ENCODE measurements around the gene FSCN2. TPM values are rescaled to one million over a fixed set of nuclear protein-coding genes. Genes with fewer than 3 reads are reported as not detected.

The FSCN2 gene
- total RNA-seq, 2 experiments from 2014 or later, result 0.21 to 0.50 TPM

DNA sequence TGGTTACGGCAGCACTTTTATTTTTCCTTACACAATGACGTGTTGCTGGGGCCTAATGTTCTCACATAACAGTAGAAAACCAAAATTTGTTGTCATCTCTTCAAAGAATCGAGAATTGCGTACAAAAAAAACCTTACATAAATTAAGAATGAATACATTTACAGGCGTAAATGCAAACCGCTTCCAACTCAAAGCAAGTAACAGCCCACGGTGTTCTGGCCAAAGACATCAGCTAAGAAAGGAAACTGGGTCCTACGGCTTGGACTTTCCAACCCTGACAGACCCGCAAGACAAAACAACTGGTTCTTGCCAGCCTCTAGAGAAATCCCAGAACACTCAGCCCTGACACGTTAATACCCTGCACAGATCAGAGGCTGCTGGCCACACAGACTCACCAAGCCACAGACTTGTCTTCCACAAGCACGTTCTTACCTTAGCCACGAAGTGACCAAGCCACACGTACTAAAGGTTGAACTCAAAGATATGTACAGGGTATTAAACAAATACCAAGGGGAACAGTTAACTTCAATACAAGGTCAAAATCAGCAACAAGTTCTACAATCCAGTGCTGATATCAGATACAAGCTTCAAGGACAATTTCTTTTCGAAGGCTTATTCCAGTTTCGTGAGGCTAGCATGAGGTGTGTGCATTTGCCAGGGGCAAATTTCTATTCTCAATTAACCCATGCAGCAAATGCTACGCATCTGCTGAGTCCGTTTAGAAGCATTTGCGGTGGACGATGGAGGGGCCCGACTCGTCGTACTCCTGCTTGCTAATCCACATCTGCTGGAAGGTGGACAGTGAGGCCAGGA, 18.0 kb upstream of the FSCN2 start:
- POLR2A ChIA-PET, result interaction anchor here (1.1 to 1.3 kb wide), 2 partner anchors 9 to 25 kb away, joined by 3 to 4 read pairs; no protein-coding TSS in a partner anchor
- CTCF ChIA-PET, result interaction anchor here (0.8 kb wide), 1 partner anchor 9 kb away, joined by 3 read pairs; no protein-coding TSS in a partner anchor

GRCh38 chr17:81510785-81511553, 17.2 kb upstream of the FSCN2 start:
- ChIA-PET CTCF (interaction anchor here (0.8 to 1.3 kb wide), 2 partner anchors 8 to 42 kb away, joined by 3 read pairs; no protein-coding TSS in a partner anchor), POLR2A (interaction anchor here (0.9 to 1.3 kb wide), 2 partner anchors 8 to 22 kb away, joined by 3 read pairs; no protein-coding TSS in a partner anchor)

DNA sequence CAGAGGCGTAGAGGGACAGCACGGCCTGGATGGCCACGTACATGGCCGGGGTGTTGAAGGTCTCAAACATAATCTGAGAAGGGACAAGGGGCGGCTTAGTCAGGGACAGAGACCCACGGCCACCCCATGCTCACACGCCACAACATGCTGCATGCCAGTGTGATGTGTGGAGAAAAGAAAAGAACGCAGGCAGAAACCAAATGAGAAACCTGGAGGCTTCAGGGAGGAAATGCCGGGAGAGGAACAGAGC, 16.7 kb upstream of the FSCN2 start:
- CTCF ChIA-PET, result interaction anchor here (1.1 to 1.3 kb wide), 2 partner anchors 41 to 154 kb away, joined by 3 read pairs; no protein-coding TSS in a partner anchor
- POLR2A ChIA-PET, result interaction anchor here (0.9 to 1.3 kb wide), 3 partner anchors 8 to 118 kb away, joined by 3 read pairs; no protein-coding TSS in a partner anchor

DNA sequence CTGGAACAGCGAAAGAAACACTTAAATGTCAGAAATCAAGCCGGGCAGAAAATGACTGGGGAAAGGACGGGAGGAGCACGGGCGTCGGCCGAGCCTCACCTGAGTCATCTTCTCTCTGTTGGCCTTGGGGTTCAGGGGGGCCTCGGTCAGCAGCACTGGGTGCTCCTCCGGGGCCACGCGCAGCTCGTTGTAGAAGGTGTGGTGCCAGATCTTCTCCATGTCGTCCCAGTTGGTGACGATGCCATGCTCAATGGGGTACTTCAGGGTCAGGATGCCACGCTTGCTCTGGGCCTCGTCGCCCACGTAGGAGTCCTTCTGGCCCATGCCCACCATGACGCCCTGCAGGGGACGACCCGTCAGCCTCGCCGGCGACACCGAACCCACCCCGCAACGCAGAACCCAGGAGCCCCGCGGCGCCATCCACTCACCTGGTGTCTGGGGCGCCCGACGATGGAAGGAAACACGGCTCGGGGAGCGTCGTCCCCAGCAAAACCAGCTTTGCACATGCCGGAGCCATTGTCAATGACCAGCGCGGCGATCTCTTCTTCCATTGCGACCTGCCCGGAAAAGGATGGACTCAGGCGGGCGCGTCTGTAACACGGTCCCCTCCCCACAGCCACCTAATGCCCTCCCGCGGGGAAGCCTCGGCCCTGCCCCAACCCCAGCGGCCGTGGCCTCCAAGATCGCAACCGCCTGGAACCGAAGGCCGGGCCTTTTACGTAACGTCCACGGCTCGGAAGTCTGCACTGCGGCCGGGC, 16.2 kb upstream of the FSCN2 start:
- POLR2A ChIA-PET, result interaction anchor here (1.0 kb wide), 1 partner anchor 118 kb away, joined by 3 read pairs; no protein-coding TSS in a partner anchor
- CTCF ChIA-PET, result interaction anchor here (1.1 to 1.3 kb wide), 2 partner anchors 41 to 153 kb away, joined by 3 read pairs; no protein-coding TSS in a partner anchor

GRCh38 chr17:81512562-81513371, 15.4 kb upstream of the FSCN2 start, which contains the start of gene ACTG1:
Gene ACTG1, minus strand, starts transcription at chr17:81512799. Its CDS starts 445 bp downstream, at chr17:81512354.
- ChIA-PET CTCF (interaction anchor here (1.1 kb wide), 1 partner anchor 152 kb away, joined by 3 read pairs; no protein-coding TSS in a partner anchor), POLR2A (interaction anchor here (0.6 to 1.5 kb wide), 4 partner anchors 24 to 1255 kb away, joined by 3 to 4 read pairs (median 4); partner anchors contain the start of gene FAAP100)

GRCh38 chr17:81513372-81513752, 14.8 kb upstream of the FSCN2 start:
- CTCF ChIA-PET, result no interaction called here

DNA sequence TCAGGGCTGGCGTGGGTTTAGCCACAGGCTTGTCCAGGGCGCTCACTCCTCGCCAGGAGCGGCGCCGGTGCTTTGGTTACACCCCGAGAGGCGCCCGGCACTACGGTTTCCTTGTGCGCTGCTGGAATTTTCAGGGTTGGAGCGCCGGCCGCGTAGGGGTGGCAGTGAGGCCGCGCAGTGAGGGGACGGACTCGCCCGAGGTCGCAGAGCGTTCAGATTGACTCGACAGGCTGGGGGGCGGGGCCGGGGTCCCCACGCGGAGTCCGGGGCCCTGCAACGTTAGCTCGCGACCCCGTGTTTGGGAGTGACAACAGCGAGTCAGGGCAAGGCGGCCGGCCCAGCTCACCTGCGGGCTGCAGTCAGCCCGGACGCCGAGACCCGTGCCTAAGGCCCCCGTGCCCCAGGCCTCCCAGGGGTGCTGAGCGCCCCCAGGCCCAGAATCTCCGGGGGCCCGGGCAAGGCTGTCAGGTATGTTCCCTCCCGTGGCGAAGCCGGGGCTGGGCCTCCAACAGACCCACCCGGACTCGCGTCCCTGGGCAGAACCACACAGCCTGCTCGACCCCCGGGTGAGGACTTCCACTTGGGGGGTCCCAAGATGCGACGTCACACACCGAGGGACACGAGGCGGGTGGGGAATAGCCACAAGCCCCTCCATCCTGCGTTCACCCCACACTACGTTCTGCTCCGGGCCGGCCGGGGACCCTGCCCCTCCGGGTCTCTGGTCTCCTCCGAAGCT, 14.3 kb upstream of the FSCN2 start:
- CTCF ChIA-PET, result no interaction called here

More at GRCh38 chr17:81513372-81513752, 14.8 kb upstream of the FSCN2 start:
- POLR2A ChIA-PET, result interaction anchor here (0.6 to 1.5 kb wide), 3 partner anchors 23 to 1255 kb away, joined by 3 to 4 read pairs (median 4); partner anchors contain the start of gene FAAP100

GRCh38 chr17:81514489-81514738, 13.8 kb upstream of the FSCN2 start:
- ChIA-PET POLR2A (interaction anchor here (1.5 kb wide), 1 partner anchor 22 kb away, joined by 4 read pairs; no protein-coding TSS in a partner anchor), CTCF (no interaction called here)

More for the DNA sequence above, 14.3 kb upstream of the FSCN2 start:
- POLR2A ChIA-PET, result interaction anchor here (0.6 to 1.5 kb wide), 3 partner anchors 23 to 1256 kb away, joined by 3 to 4 read pairs (median 4); partner anchors contain the start of gene FAAP100

GRCh38 chr17:81514739-81515529, 13.2 kb upstream of the FSCN2 start:
- ChIA-PET CTCF (no interaction called here), POLR2A (interaction anchor here (0.7 to 1.5 kb wide), 3 partner anchors 23 to 38 kb away, joined by 3 to 7 read pairs (median 3); partner anchors contain the start of gene FAAP100)

DNA sequence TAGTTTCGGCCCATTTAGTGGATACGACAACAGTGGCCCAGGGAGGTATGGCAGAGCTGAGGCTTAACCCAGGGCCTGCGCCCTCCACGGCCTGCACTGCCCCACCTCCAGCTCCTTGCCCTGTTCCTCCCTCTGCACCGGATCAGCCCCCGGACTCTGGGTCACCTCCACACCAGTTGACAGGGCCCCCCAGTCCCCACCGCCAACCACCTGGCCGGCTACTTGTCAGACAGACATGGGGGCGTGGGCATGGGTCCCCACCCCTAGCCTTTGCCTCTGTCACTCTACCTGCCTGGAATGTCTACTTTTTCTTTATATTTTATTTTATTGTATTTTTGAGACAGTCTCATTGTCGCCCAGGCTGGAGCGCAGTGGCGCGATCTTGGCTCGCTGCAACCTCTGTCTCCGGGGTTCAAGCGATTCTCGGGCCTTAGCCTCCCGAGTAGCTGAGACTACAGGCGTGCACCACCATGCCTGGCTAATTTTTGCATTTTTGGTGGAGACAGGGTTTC, 12.6 kb upstream of the FSCN2 start:
- POLR2A ChIA-PET, result interaction anchor here (0.7 to 1.5 kb wide), 3 partner anchors 22 to 37 kb away, joined by 3 to 7 read pairs (median 3); partner anchors contain the start of gene FAAP100
- CTCF ChIA-PET, result no interaction called here

GRCh38 chr17:81516439-81516838, 11.7 kb upstream of the FSCN2 start:
- CTCF ChIA-PET, result no interaction called here

DNA sequence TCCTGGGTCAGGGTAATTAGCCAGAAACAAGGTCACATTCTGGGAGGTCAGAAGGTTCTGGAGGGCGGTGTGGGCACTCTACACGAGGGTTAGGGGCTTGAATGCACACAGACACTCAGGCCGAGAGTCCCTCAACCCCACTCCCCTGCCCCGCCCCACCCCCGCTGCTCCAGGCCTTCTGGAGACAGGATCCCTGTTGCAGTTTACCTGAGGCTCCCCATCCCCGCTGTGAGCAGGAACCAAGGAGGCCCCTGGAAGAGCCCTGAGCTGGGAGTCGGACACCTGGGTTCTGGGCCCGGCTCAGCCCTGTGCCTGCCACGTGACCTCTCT, 11.2 kb upstream of the FSCN2 start:
- ChIA-PET POLR2A (no interaction called here), CTCF (no interaction called here)

More at GRCh38 chr17:81516439-81516838, 11.7 kb upstream of the FSCN2 start:
- POLR2A ChIA-PET, result interaction anchor here (1.5 kb wide), 1 partner anchor 36 kb away, joined by 3 read pairs; the partner anchor contains the start of gene FAAP100

- ChIA-PET POLR2A (interaction anchor here (0.8 kb wide), 1 partner anchor 9 kb away, joined by 4 read pairs; no protein-coding TSS in a partner anchor), CTCF (interaction anchor here (1.5 kb wide), 1 partner anchor 33 kb away, joined by 6 read pairs; no protein-coding TSS in a partner anchor)
Measured at GRCh38 chr17:81517339-81518112, 10.7 kb upstream of the FSCN2 start.

DNA sequence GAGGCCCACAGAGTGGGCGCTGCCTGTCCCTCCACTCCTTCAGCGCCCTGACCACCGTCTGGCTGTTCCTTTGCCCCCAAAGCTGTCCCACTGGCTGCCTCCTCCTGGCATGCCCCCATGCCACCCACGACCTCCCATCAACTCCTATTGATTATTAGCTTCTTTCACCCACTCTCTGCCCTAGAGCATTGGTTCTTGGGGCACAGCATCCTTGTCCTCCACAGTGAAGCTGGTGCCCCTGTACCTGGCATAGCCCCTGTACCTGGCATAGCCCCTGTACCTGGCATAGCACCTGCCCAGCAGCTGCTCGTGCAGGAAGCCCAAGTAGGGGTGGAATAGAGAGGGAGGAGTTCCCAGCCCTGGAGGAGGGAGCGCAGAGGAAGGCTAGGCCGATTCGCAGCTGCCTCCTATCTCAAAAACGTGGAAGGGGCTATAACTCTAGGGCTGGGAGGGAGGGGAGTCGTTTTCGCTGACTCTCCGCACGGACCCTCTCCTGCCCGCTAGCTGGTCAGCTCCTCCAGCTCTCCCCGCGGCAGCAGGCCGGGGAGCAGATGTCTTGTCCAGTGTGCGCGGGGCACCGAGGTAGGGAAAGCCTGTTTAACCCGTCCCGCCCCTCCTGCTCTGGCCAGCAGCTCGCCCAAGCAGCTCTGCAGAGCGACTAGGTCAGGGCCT, 9.9 kb upstream of the FSCN2 start:
- POLR2A ChIA-PET, result interaction anchor here (0.5 to 1.0 kb wide), 6 partner anchors 7 to 223 kb away, joined by 3 to 8 read pairs (median 4); partner anchors contain the start of gene SLC38A10
- CTCF ChIA-PET, result interaction anchor here (1.0 to 1.5 kb wide), 5 partner anchors 8 to 37 kb away, joined by 3 to 6 read pairs (median 3); partner anchors contain the start of gene FAAP100

- ChIA-PET CTCF (interaction anchor here (1.0 to 1.5 kb wide), 5 partner anchors 8 to 36 kb away, joined by 3 to 6 read pairs (median 3); partner anchors contain the start of gene FAAP100), POLR2A (interaction anchor here (0.5 to 1.0 kb wide), 5 partner anchors 8 to 224 kb away, joined by 3 to 8 read pairs (median 3); partner anchors contain the start of gene SLC38A10)
Measured at GRCh38 chr17:81518785-81519283, 9.3 kb upstream of the FSCN2 start.
